Superior temporal gyrus (tissue), 1 donor: Measurements from ENCODE around the gene RNU1-3.
"Not testable (repeated sequence)": the region's sequence is repeated elsewhere in the genome, so short reads cannot be mapped to it uniquely, and the experiment has no call there.

Experiments used
- DNase-seq: peaks from one replicate; pipeline ENCODE4 v3.0.0-alpha.2; 2016; ENCODE audit errors: extremely low spot score

RNU1-3 gene

DNA sequence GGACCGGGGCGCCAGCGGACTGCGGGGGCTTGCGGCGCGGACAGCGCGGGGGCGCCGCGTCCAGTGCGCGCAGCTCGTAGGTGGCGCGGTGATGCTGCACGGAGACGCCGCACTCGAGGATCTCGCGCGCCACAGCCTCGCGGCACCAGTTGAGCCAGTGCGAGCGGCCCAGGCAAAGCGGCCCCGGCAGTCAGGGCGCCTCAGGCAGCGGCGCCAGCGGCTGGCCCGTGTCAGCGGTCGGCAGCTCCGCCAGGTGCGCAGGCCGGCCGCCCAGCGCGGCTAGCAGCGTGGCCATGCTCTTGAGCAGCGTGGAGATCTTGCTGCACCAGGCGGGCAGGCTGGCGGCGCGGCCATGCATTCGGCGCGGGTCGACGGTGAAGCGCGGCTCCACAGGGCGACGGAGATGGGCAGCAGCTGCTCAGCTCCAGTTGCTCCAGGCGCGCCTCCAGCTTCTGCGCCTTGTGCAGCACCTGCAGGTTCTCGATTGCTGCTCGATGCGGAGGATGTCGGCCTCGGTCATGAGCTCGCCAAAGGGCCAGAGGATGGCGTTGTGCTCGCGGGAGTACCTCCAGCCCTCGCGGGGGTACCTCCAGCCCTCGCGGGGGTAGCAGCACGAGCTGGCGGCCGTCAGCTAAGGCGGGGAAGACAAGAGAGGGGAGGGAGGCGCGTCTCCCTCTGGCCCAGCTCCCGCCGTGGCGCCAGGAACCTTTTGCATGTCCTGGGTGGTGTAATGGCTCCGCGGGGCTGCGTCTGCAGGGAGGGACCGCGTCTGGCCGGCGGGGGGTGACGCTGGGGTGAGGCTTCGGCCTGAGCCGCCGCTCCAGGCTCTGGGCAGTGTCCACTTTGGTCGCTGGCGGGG is 26.9 kb upstream of the RNU1-3 start:
- DNase-seq = not testable (repeated sequence)

GRCh38 chr1:16692717-16693448 is 26.1 kb upstream of the RNU1-3 start:
- DNase-seq = not testable (repeated sequence)

DNA sequence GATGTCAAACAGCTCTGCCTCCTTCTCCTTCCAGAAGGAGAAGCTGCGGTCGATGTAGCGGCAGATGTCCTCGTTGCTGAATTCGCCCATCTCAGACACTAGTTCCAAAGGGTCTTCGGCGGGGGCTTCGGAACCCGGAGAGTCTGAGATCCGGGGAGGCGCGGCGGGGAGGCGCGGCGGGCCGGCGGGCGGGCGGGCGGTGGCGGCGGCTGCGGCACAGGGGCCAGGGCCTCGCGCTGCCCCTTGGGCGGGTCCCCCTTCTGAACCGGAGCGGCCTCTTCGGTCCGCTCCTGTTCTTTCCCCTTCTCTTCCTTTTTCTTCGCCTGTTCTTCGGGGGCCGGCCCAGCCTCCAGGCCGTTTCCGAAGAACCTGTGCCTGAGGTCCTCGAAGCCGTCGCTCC is 25.5 kb upstream of the RNU1-3 start:
- not testable (repeated sequence) for DNase-seq

GRCh38 chr1:16690971-16691682 is 24.4 kb upstream of the RNU1-3 start:
- not testable (repeated sequence) for DNase-seq

GRCh38 chr1:16687132-16687800 is 20.5 kb upstream of the RNU1-3 start:
- not testable (repeated sequence) for DNase-seq

DNA sequence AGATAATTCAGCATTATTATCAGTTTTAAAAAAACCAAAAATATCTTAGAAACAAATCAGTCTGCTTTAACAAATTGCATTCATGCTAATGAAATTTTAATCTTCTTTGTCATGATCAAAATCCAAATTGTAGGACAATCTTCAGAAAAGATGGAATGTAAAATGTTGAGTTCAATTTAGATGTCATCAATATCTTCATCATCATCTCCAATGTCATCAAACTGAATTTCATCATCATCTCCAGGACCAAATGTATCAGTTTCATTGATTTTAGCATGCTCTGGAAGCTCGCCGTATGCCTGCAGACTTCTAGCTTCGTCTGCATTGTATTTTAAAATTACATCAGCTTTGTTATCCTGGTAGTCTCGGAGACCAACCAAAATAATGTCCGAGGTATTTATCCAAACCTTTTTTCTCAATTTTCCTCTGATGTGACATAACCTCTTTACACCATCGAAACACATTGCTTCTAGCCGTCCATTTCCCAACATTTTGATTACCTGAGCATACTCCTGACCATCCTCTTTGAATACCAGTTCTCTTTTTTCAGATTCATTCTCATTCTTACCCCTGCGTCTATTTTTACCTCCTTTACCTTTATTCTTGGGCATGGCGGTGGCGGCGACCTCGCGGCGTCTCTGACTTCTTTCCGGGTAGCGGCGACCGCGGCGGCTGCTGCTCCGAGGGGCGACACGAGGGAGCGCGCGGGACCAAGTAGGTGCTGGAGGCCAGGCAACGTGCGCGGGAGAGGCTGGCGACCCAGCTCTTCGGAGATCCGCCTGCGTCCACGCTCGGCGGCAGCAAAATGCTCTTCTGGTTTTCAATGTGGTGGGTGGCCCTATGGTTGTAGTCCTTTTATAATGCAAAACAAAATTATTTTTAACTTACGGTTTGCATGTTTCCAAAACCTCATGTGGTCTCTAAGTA is 19.0 kb upstream of the RNU1-3 start:
- not testable (repeated sequence) for DNase-seq

DNA sequence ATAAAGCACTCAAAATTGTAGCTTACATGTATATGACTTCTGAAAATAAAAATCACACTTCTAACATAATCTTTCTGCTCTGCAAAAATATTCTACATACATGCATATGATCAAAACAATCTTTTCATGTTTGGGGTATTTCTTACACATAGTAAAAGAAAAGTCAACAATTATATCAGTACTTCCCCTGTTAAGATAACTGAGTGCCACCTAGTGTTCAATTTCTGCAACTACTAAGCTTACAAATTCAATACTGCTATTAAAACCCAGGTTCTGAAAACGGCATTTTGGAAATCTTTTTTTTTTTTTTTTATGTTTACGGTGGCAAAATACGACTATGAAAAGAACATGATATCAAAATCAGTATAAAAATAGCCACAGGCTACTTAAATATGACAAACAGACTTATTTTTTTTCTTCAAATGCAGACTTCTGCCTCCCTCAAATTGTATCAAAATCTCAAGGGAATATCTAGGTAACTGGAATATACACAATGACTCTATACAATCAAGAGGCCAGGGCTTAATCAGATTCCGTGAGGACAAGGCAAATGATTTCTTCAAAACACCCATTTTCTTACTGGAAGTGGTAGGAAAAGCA is 18.1 kb upstream of the RNU1-3 start:
- not testable (repeated sequence) for DNase-seq

- DNase-seq = not testable (repeated sequence)
These were observed 17.4 kb upstream of the RNU1-3 start for GRCh38 chr1:16684152-16684551.

- not testable (repeated sequence) for DNase-seq
These were observed 16.1 kb upstream of the RNU1-3 start for GRCh38 chr1:16682803-16683202.

GRCh38 chr1:16680366-16680765 is 13.6 kb upstream of the RNU1-3 start:
- not testable (repeated sequence) for DNase-seq

DNA sequence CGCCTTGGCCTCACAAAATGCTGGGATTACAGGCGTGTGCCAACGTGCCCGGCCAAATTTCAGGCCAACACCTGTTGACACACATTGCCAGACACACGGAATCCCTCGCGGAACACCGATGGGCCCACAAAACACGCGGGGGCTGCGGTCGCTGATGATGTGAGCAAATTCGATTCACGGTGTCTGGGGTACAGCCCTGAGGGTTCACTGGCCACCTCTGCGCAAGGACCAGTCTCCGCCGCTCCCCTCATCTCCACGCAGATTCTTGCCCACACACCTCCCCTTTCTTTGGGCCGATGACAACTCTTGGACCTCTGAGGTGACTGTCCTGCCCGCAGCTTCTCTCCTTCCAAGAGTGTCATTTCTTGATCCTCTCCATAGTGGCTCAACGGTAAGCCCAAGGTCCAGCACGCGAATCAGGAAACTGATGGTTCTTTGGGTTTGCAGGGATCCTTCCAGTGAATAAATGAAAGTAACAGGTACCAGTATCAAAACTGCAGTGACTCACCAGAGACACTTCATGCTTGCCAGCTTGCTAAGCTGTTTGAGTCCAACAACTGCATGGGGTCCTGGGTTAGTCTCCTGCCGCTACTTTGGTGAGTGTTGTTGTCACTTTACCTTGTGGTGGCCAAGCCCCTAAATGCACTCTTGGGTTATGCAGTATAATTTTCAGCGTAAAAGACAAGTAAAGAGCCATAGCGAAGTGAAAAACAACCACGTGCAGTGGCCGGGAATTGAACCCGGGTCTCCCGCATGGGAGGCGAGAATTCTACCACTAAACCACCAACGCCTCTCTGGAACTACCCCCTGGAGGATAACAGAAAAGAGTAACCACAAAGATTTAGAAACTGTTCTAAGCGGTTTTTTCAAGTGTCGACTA is 11.0 kb upstream of the RNU1-3 start:
- no peak for DNase-seq

- DNase-seq = not testable (repeated sequence)
These were observed 10.1 kb upstream of the RNU1-3 start for GRCh38 chr1:16676661-16677523.

DNA sequence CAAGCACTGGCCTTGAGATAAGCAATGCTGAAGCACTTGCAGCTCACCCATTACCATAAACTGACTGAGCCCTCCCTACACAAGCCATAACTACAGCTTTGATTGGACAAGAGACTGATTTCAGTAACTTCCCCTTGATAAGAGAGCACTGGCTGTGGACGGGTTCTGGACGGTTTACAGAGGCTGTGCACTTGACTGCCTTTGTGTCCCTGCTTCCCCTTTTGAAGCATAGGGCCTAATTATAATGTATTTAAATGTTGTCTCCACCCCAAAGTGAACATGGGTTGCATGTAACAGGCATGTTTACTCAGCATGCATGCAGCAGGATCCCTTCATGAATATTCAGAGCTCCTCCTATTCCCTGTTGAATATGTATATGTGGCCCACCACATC is 8.4 kb upstream of the RNU1-3 start:
- DNase-seq = not testable (repeated sequence)

GRCh38 chr1:16673976-16674375 is 7.2 kb upstream of the RNU1-3 start:
- not testable (repeated sequence) for DNase-seq

- not testable (repeated sequence) for DNase-seq
These were observed 912 bp downstream of the RNU1-3 start for GRCh38 chr1:16665836-16666235.

GRCh38 chr1:16658234-16658633 is 8.5 kb downstream of the RNU1-3 start:
- not testable (repeated sequence) for DNase-seq

DNA sequence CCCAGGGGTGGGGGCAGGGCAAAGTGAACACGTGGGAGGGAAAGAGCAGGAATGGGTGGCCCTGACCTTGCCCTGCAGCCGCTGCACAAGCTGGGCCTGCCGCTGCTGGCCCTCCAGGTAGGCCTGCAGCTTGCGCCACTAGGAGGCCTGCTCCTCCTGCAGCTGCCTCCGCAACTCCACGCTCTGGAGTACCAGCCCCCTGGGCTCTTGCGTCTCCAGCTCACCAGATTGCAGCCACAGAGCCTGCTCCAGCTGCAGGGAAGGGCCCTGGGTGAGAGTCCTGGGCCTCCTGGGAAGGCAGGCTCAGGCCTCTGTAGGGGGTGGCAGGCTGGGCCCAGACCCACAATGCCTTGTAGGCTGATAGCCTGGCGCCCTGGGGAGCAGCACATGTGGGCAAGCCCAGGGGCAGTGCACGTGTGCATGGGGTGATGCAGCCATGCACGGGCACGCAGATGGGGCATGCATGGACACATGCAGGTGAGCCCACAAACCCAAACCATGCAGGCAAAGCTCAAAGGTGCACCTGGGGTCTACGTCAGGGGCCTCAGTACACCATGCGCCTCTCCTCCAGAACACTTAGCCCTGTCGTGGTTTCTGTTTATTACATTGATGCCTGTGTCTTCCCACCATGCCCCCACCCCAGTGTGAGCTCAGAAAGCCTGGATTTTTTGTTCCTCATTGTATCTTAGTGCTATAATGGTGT is 9.6 kb downstream of the RNU1-3 start:
- not testable (repeated sequence) for DNase-seq
